NB4 (cell line): Measurements from ENCODE around the gene PARD3.

Experiments
- DNase-seq: peaks from one replicate; pipeline ENCODE4 v3.0.0; 2010; ENCODE audit warnings: low read depth
- H3K4me3 ChIP-seq: one replicate; pipeline ENCODE4 v1.5.1; 2011; ENCODE audit warnings: mild to moderate bottlenecking, low read depth, low read length, moderate library complexity
- CTCF ChIP-seq: IDR thresholded peaks from one replicate; pipeline ENCODE4 v1.5.1; 2012; ENCODE audit warnings: low read depth, low read length
- MAX ChIP-seq: IDR thresholded peaks from 2 replicates; pipeline ENCODE4 v1.6.1; 2011; ENCODE audit warnings: low read depth, low read length
- MYC ChIP-seq: IDR thresholded peaks from 2 replicates; pipeline ENCODE4 v1.6.1; 2011; ENCODE audit warnings: low read depth, low read length
- POLR2A ChIP-seq: IDR thresholded peaks from 2 replicates; pipeline ENCODE4 v1.6.1; 2011; ENCODE audit warnings: mild to moderate bottlenecking; ENCODE audit not compliant: insufficient read length; ENCODE audit errors: extremely low read depth

Gene PARD3

GRCh38 chr10:34801097-34801733 lies 13.9 kb downstream of the PARD3 start:
- DNase-seq = no peak
- TF ChIP-seq MAX (no peak), MYC (no peak), CTCF (no peak), POLR2A (no peak)
- H3K4me3 ChIP-seq = no peak overlapping the region

GRCh38 chr10:34800624-34801023 lies 14.5 kb downstream of the PARD3 start:
- no peak overlapping the region for H3K4me3 ChIP-seq
- TF ChIP-seq MYC (no peak), CTCF (no peak), MAX (no peak), POLR2A (no peak)
- no peak for DNase-seq

- TF ChIP-seq CTCF = no peak
- no peak for TF ChIP-seq MAX
- no peak for TF ChIP-seq POLR2A
- TF ChIP-seq MYC = no peak
- DNase-seq = no peak
- H3K4me3 ChIP-seq = no peak overlapping the region
Observed at GRCh38 chr10:34798654-34799053, 16.4 kb downstream of the PARD3 start.

GRCh38 chr10:34797155-34797554 lies 17.9 kb downstream of the PARD3 start:
- DNase-seq = no peak
- TF ChIP-seq CTCF = no peak
- TF ChIP-seq MAX = no peak
- no peak for TF ChIP-seq POLR2A
- TF ChIP-seq MYC = no peak
- H3K4me3 ChIP-seq = no peak overlapping the region

- DNase-seq = no peak
- H3K4me3 ChIP-seq = no peak overlapping the region
- TF ChIP-seq CTCF (no peak), MAX (no peak), POLR2A (no peak), MYC (no peak)
Observed at GRCh38 chr10:34796133-34796532, 19.0 kb downstream of the PARD3 start.
